ENCODE measurements around the gene GAREM2. TPM values are rescaled to one million over a fixed set of nuclear protein-coding genes. Genes with fewer than 3 reads are reported as not detected.
A peak's percentile ranks its signal among the peaks of the same experiment; 100 is the strongest.

Gene GAREM2
- polyA plus RNA-seq, 2 of the 4 experiments (the other 2 are of a cell fraction): 5.1 to 5.9 TPM

DNA sequence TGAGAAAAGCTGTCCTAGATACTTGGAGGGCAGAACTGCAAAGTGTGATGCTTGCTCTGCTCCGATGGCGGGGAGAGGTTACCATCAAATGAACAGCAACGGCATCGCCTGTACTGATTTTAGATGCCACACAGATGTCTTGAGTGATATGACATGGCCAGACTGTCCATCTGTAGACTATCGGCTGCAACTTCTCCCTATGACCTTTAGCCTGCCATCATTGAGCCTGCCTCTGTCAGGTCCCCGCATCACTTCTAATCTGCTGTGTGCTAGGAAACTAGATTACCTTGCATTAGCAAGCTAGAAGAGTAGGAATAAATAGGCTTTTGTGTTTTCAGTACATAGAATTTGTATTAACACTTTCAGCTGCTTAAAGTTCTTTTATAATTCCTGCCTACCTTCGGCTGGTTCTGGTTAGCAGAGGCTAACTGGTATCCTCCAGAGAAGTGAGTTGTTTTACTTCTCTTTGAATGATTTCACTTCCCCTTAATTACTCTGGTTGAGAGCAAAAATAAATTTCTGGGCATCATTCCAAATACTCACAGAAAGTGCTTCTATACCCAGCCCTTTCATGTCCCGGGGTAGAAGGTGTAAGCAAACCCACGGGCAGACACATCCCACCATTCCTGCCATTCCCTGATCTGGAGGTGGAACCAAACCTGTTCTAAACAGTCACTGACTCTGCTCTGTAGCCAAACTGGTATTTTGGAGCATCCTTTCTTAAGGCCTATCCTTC is 24.0 kb downstream of the GAREM2 start:
- H3K4me3 ChIP-seq: no peak overlapping the region
- no peak for TF ChIP-seq BHLHE40 (IDR thresholded peaks at IDR 0.05; ENCODE audit: low read depth, low read length)
- no peak for TF ChIP-seq SREBF2 (IDR thresholded peaks at IDR 0.05)
- no peak for TF ChIP-seq JUNB (IDR thresholded peaks at IDR 0.05)
- no peak for TF ChIP-seq TFCP2L1 (CRISPR knock-in tag; IDR thresholded peaks at IDR 0.05)
- no peak overlapping the region for H3K27ac ChIP-seq
- ChIA-PET POLR2A (no interaction called here), CTCF (interaction anchor here (1.5 to 4.7 kb wide), 2 partner anchors 8 to 12 kb away, joined by 5 to 26 read pairs; no protein-coding TSS in a partner anchor)
- no peak overlapping the region for H3K4me2 ChIP-seq
- no peak for ATAC-seq
- no peaks in the 10 kb centered on the region for H3K9me3 ChIP-seq
- no peak for FAIRE-seq
- WGBS (ENCODE audit: missing lambda C conversion rate): 89% methylated on average over 9 of the region's 9 CpGs
- no peak for DNase-seq (ENCODE audit: low read depth in 1 of 2, low spot score in 1 of 2)
- no peaks in the 10 kb centered on the region for H3K4me1 ChIP-seq

DNA sequence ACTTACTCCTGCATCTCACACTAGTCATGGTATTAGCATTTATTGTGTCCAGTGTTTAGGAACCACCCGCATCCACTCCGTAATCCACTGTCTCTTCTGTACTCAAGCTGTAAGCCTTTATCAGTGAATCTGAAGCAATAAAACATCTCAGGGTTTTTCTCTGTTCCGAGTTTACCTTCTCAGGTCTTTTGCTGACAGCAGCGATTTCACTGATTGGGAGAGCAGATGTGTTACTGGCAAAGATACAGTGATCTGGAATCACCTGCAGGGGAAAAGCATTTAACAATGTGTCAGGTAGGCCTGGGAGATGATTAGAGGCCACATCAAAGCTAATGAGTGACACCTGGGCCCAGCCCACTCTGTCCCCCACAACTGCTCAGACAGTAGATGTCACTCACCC is 24.6 kb downstream of the GAREM2 start:
- ChIA-PET CTCF (interaction anchor here (0.8 to 1.5 kb wide), 2 partner anchors 9 to 399 kb away, joined by 3 to 5 read pairs; no protein-coding TSS in a partner anchor), POLR2A (no interaction called here)
- Histone ChIP-seq H3K4me3 (no peak overlapping the region), H3K4me2 (no peak overlapping the region), H3K27ac (no peak overlapping the region), H3K4me1 (no peaks in the 10 kb centered on the region), H3K9me3 (no peaks in the 10 kb centered on the region)
- DNase-seq (ENCODE audit: low read depth in 1 of 2, low spot score in 1 of 2): no peak
- no peak for ATAC-seq
- TF ChIP-seq MAFK (IDR thresholded peaks at IDR 0.05; ENCODE audit: partially characterized antibody) (peak; percentile 92), FOSB (CRISPR knock-in tag; IDR thresholded peaks at IDR 0.05) (no peak)
- no peak for FAIRE-seq
- 91% methylated on average over 4 of the region's 4 CpGs for WGBS (ENCODE audit: missing lambda C conversion rate)

DNA sequence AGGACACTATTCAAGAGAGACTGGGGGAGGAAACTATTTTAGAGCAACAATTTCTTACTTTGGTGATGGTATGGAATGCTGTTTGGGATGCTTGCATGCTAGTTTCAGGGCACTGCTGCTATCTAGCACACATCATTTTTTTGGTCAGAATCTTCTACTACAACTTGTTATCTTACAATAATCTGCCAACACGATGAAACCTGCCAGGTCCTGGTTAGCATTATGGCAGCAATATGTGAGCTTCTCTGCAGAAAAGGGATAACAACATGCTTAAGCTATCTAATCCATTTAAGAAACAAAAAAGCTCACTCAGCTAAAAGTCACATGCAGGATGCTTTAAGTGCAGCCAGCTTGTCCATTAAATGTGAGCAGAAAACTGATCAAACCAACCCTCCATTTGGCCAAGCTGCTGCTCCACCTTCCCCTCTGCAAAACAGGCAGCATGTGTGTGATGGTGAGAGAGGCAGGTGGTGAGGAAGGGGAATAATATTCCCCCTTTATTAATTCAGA is 30.1 kb downstream of the GAREM2 start:
- no peak overlapping the region for H3K27ac ChIP-seq
- DNase-seq (ENCODE audit: low read depth in 1 of 2, low spot score in 1 of 2) (no peak), ATAC-seq (no peak), FAIRE-seq (no peak)
- no peaks in the 10 kb centered on the region for H3K4me1 ChIP-seq
- POLR2A ChIA-PET: no interaction called here
- no peaks in the 10 kb centered on the region for H3K9me3 ChIP-seq
- WGBS (ENCODE audit: missing lambda C conversion rate): 63% methylated on average over 1 of the region's 1 CpG
- no peak overlapping the region for H3K4me3 ChIP-seq
- CTCF ChIA-PET: interaction anchor here (0.8 to 1.6 kb wide), 2 partner anchors 18 to 301 kb away, joined by 3 read pairs; no protein-coding TSS in a partner anchor
- TF ChIP-seq MAFK (IDR thresholded peaks at IDR 0.05; ENCODE audit: partially characterized antibody) (peak; percentile 74), HOXB5 (CRISPR knock-in tag; IDR thresholded peaks at IDR 0.05) (no peak), MAZ (IDR thresholded peaks at IDR 0.05; ENCODE audit: borderline replicate concordance, low read depth, low read length) (no peak)
- H3K4me2 ChIP-seq: no peak overlapping the region

DNA sequence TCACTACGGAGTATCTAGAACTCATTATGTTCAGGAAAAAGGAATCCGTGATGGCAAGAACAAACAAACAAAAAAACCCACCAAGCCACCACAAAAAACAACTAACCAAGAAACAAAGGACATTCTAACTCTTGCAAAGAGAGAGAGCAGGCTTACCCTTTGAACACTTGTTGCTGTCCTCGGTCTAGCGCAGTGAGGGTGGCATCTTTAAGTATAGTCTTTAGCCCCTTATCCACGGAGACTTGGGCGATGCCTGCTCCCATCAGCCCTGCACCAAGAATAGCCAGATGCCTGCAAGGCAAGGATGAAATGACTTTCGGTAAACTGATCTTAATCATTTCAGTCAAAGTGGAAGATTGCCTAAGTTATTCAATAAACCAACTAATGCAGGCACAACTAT is 31.0 kb downstream of the GAREM2 start:
- Histone ChIP-seq H3K4me1 (no peaks in the 10 kb centered on the region), H3K27ac (no peak overlapping the region), H3K4me2 (no peak overlapping the region), H3K9me3 (no peaks in the 10 kb centered on the region), H3K4me3 (no peak overlapping the region)
- CTCF ChIA-PET: no interaction called here
- ATAC-seq (no peak), DNase-seq (ENCODE audit: low read depth in 1 of 2, low spot score in 1 of 2) (no peak), FAIRE-seq (no peak)
- no peak for TF ChIP-seq HDAC2 (IDR thresholded peaks at IDR 0.05)
- TF ChIP-seq, protein P1, sequence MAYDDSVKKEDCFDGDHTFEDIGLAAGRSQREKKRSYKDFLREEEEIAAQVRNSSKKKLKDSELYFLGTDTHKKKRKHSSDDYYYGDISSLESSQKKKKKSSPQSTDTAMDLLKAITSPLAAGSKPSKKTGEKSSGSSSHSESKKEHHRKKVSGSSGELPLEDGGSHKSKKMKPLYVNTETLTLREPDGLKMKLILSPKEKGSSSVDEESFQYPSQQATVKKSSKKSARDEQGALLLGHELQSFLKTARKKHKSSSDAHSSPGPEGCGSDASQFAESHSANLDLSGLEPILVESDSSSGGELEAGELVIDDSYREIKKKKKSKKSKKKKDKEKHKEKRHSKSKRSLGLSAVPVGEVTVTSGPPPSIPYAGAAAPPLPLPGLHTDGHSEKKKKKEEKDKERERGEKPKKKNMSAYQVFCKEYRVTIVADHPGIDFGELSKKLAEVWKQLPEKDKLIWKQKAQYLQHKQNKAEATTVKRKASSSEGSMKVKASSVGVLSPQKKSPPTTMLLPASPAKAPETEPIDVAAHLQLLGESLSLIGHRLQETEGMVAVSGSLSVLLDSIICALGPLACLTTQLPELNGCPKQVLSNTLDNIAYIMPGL (CRISPR knock-in tag; IDR thresholded peaks at IDR 0.05; ENCODE audit: borderline replicate concordance): no peak
- POLR2A ChIA-PET: no interaction called here
- 93% methylated on average over 7 of the region's 7 CpGs for WGBS (ENCODE audit: missing lambda C conversion rate)

DNA sequence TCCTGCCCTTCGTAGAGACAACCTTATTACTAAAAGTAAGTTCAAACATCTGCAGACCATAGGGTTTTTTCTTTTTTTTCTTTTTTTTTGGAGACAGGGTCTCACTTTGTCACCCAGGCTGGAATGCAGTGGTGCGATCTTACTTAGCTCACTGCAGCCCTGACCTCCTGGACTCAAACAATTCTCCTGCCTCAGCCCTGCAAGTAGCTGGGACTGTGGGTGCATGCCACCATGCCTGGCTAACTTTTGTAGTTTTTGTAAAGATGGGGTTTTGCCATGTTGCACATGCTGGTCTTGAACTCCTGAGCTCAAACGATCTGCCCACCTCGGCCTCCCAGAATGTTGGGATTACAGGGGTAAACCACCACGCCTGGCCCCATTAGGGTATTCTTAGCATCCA is 39.1 kb downstream of the GAREM2 start:
- ATAC-seq (no peak), FAIRE-seq (no peak), DNase-seq (ENCODE audit: low read depth in 1 of 2, low spot score in 1 of 2) (no peak)
- WGBS (ENCODE audit: missing lambda C conversion rate): 96% methylated on average over 5 of the region's 5 CpGs
- no peak overlapping the region for H3K4me3 ChIP-seq
- H3K4me1 ChIP-seq: no peaks in the 10 kb centered on the region
- ChIA-PET POLR2A (no interaction called here), CTCF (interaction anchor here (0.8 to 1.3 kb wide), 4 partner anchors 9 to 63 kb away, joined by 3 to 4 read pairs (median 4); no protein-coding TSS in a partner anchor)
- no peaks in the 10 kb centered on the region for H3K9me3 ChIP-seq
- no peak overlapping the region for H3K27ac ChIP-seq
- no peak overlapping the region for H3K4me2 ChIP-seq
- no peak for TF ChIP-seq PHF8 (IDR thresholded peaks at IDR 0.05; ENCODE audit: borderline replicate concordance, low read depth)
- TF ChIP-seq FOSL2 (IDR thresholded peaks at IDR 0.05): no peak
- TF ChIP-seq FOSL2 (CRISPR knock-in tag; IDR thresholded peaks at IDR 0.05): no peak
- TF ChIP-seq CBX8 (IDR thresholded peaks at IDR 0.05): no peak
- TF ChIP-seq RFX5 (IDR thresholded peaks at IDR 0.05): no peak
- no peak for TF ChIP-seq HDAC2 (IDR thresholded peaks at IDR 0.05)
- TF ChIP-seq CEBPB (IDR thresholded peaks at IDR 0.05): no peak
- TF ChIP-seq CHD2 (IDR thresholded peaks at IDR 0.05; ENCODE audit: low read length, partially characterized antibody): no peak

Measured in A549 (cell line).